GM12891 (cell line): ENCODE measurements around the gene ADK.

Experiments
- DNase-seq: peaks from one replicate; pipeline ENCODE4 v3.0.0; 2011; ENCODE audit warnings: low spot score; ENCODE audit not compliant: insufficient read length
- FAIRE-seq: peaks from 2 replicates; lab custom pipeline; 2011; peaks lifted over from hg19 to GRCh38; lab: Jason Lieb, UNC
- PAX5 ChIP-seq: IDR thresholded peaks from 2 replicates; pipeline ENCODE4 v1.6.1; 2011; ENCODE audit warnings: low read length, moderate library complexity, mild to moderate bottlenecking; ENCODE audit not compliant: insufficient read depth, severe bottlenecking
- POLR2A ChIP-seq: IDR thresholded peaks from 2 replicates; pipeline ENCODE4 v1.6.1; 2011; ENCODE audit warnings: low read depth, low read length, control low read depth
- POLR2AphosphoS5 ChIP-seq: IDR thresholded peaks from 2 replicates; pipeline ENCODE4 v1.6.1; 2011; ENCODE audit warnings: low read depth, low read length, control low read depth
- POU2F2 ChIP-seq: IDR thresholded peaks from 2 replicates; pipeline ENCODE4 v1.6.1; 2011; ENCODE audit warnings: low read depth, mild to moderate bottlenecking, control low read depth, low read length, moderate library complexity
- SPI1 ChIP-seq: IDR thresholded peaks from 2 replicates; pipeline ENCODE4 v1.6.1; 2011; ENCODE audit warnings: low read depth, low read length, control low read depth
- TAF1 ChIP-seq: IDR thresholded peaks from 2 replicates; pipeline ENCODE4 v1.6.1; 2011; ENCODE audit warnings: low read depth, low read length, control low read depth

Gene ADK

DNA sequence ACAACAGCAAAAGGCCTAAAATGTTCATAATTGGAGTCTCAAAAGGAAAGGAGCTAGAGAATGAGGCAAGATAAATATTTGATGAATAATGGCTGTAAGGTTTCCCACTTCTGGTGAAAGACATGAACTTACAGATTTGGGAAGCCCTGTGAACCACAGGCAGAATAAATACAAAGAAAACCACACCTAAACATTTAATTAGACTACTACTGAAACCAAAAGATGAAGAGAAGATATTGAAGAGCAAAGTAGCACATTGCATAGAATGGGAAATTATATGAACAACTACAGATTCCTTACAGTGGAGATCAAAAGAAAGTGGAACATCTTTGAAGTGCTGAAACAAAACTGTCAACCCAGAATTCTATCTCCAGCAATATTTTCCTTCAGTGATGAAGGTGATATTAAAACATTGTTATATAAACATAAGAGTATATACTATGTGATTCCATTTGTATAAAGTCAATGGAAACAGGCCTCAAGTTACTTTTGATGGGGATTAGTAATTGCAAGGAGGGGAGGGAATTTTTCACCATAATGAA, 484.0 kb downstream of the ADK start:
- TF ChIP-seq POLR2AphosphoS5, result no peak
- TF ChIP-seq PAX5, result no peak
- no peak for TF ChIP-seq SPI1
- no peak for TF ChIP-seq TAF1
- no peak for TF ChIP-seq POU2F2
- no peak for TF ChIP-seq POLR2A
- no peak for FAIRE-seq
- no peak for DNase-seq

DNA sequence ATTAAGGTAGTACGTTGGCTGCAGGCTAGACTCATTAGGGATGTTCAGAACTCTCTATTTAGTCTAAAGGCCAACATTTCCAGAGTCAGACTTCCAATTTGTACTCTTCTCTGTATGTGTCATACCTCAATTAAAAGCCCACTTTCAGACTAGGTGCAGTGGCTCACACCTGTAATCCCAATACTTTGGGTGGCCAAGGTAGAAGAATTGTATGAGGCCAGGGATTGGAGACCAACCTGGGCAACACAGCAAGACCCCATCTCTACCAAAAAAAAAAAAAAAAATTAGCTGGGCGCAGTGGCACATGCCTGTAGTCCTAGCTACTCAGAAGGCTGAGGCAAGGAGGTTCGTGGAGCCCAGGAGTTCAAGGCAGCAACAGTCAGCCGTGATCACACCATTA, 484.6 kb downstream of the ADK start:
- FAIRE-seq (no peak), DNase-seq (no peak)
- TF ChIP-seq SPI1, result no peak
- TF ChIP-seq POLR2A, result no peak
- TF ChIP-seq POLR2AphosphoS5, result no peak
- TF ChIP-seq POU2F2, result no peak
- no peak for TF ChIP-seq TAF1
- no peak for TF ChIP-seq PAX5

DNA sequence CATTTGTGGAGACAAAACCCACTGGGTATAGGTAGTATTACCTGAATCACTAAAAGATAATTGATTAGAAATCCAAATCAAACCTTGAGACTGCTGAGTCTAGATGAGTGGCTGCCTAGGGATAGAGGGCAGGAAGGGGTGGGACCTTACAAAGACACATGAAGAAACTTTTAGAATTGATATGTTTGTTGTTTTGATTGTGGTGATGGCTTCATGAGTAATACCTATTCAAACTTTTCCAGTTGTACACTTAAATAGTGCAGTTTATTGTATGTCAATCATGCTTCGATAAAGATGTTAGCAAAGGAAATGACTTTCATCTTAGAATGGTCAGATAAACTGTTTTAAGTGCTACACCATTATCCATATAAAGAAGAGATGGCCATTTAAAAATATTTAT, 486.7 kb downstream of the ADK start:
- DNase-seq (no peak), FAIRE-seq (no peak)
- TF ChIP-seq PAX5 (no peak), POU2F2 (no peak), POLR2A (no peak), SPI1 (no peak), TAF1 (no peak), POLR2AphosphoS5 (no peak)

DNA sequence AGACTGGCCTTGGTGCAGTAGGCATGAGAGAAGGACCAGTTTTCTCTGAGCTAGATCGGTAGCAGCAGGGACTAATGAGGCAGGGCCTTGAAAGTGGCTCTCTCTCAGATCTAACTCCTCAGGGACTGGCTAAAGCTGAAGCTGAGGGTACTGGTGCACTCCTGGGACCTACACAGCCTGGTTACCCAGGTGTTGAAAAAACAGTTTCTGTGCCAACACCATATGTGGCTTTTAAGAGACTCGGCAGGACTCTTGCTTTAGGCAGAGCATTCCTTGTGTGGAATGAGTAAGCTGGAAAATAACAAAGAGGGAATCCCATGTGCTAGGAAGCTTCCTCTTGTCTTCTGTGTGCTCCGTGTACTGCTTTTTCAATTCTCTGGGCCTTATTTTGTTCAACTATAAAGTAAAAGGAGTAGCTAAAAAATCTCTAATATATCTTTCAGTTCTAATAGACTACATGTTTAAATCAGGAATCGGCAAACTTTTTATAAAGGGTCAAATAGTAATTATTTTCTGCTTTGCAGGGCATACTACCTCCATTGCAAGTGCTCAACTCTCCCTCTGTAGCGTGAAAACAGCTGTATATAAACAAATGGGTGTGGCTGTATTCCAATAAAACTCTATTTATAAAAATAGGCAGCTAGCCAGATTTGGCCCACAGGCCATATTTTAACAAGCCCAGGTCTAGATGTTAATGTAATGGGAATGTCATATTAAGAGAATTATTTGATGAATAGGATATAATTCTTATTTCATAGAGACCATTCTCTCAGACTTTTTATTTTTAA, 489.3 kb downstream of the ADK start:
- FAIRE-seq (peak; percentile 13), DNase-seq (no peak)
- TF ChIP-seq SPI1 (no peak), POLR2AphosphoS5 (no peak), TAF1 (no peak), POU2F2 (no peak), PAX5 (no peak), POLR2A (no peak)

DNA sequence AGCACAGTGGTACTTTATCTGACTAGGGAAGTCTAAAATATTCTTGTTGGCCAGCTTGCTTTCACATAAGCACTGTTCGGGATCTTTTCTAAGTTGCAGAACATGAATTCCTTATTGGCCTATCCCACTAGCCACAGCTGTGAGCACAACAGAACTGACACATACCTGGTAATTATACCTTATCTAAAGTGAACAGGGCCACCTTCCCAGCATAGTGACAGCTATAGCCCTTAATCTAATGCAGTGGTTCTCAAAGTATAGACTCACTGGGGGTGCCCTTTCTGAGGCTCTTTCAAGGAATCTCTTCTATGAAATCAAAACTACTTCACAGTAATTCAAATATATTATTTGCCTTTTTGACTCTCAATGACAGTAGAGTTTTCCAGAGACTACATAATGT, 490.6 kb downstream of the ADK start:
- TF ChIP-seq TAF1 (no peak), POLR2AphosphoS5 (no peak), PAX5 (no peak), POU2F2 (no peak), POLR2A (no peak), SPI1 (no peak)
- no peak for FAIRE-seq
- no peak for DNase-seq

DNA sequence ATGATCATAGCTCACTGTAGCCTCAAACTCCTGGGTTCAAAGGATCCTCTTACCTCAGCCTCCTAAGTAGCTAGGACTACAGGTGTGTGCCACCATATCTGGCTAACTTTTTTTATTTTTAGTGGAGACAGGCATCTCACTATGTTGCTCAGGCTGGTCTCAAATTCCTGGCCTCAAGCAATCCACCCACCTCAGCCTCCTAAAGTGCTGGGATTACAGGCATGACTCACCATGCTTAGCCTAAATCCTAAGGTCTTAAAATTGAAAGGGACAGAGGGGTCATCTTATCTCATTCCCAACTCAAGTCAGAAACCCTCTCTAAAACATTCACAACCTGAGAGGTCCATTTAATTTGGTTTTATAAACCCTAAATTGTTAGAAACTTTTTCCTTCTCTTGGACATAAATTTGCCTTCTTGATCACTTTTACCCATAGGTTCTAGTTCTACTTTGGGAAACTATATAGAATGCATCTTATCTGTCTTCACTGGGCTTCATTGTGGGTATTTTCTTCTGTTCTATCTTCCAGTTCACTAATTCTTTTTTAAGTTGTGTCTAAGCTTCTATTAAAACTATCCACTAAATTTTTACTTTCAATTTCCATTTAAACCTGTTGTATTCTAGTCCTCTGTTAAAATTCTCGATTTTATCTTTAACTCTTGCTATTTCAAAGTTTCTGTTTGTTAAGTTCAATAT, 492.0 kb downstream of the ADK start:
- FAIRE-seq, result no peak
- DNase-seq, result no peak
- no peak for TF ChIP-seq POU2F2
- TF ChIP-seq PAX5, result no peak
- no peak for TF ChIP-seq POLR2A
- no peak for TF ChIP-seq POLR2AphosphoS5
- TF ChIP-seq SPI1, result no peak
- TF ChIP-seq TAF1, result no peak

- FAIRE-seq, result no peak
- DNase-seq, result no peak
Measured at GRCh38 chr10:74643596-74643975, 492.6 kb downstream of the ADK start.

GRCh38 chr10:74644738-74645137, 493.7 kb downstream of the ADK start:
- TF ChIP-seq POLR2A, result no peak
- TF ChIP-seq SPI1, result no peak
- TF ChIP-seq POLR2AphosphoS5, result no peak
- TF ChIP-seq PAX5, result no peak
- no peak for TF ChIP-seq POU2F2
- TF ChIP-seq TAF1, result no peak
- DNase-seq (no peak), FAIRE-seq (no peak)

More at GRCh38 chr10:74643596-74643975, 492.6 kb downstream of the ADK start:
- TF ChIP-seq SPI1, result no peak
- TF ChIP-seq POLR2AphosphoS5, result no peak
- no peak for TF ChIP-seq POLR2A
- no peak for TF ChIP-seq PAX5
- TF ChIP-seq TAF1, result no peak
- no peak for TF ChIP-seq POU2F2

- TF ChIP-seq POLR2AphosphoS5, result no peak
- TF ChIP-seq POLR2A, result no peak
- TF ChIP-seq SPI1, result no peak
- no peak for TF ChIP-seq PAX5
- TF ChIP-seq TAF1, result no peak
- TF ChIP-seq POU2F2, result no peak
- FAIRE-seq (peak; percentile 38), DNase-seq (no peak)
Measured at GRCh38 chr10:74645692-74646091, 494.7 kb downstream of the ADK start.

DNA sequence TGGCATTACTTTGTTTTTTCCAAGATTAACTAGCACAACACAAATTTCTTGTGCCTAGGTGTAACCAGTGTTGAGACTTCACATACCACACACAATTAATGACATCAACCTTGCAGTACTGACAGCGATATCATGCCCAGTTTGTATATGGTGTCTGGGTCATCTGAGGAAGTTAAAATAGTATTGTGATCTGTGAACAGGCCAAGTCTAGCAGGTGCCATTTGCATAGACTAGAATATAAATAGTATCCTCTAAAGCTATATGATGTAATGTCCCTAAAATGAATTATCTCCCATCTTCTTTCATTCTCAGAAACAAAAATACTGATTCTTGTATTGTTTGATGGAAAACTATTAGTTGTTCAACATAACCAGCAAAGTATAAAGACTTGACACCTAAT, 499.6 kb downstream of the ADK start:
- DNase-seq, result no peak
- no peak for TF ChIP-seq POLR2AphosphoS5
- no peak for TF ChIP-seq POLR2A
- TF ChIP-seq POU2F2, result no peak
- TF ChIP-seq TAF1, result no peak
- no peak for TF ChIP-seq SPI1
- no peak for TF ChIP-seq PAX5
- peak; percentile 55 for FAIRE-seq
